HepG2 (cell line): ENCODE results near the gene DHCR7. TPM values are rescaled to one million over a fixed set of nuclear protein-coding genes. Genes with fewer than 3 reads are reported as not detected.

Experiments
- ATAC-seq: fragments of 200-7000 bp; cut with Tn5 transposase; 3 replicates; pipeline ENCODE4 v1.9.1; 2020; ENCODE audit warnings: mild to moderate bottlenecking, moderate library complexity
- BruUV-seq: library from RNA; stranded (reverse); fragments of 400-500 nt; replicated peaks from 2 replicates; lab custom pipeline; 2021; lab: Mats Ljungman, UMichigan
- CTCF ChIA-PET: fragments of 300-600 bp; formaldehyde crosslinking; extraction: SDS; loops from one replicate; lab custom pipeline; 2021; ENCODE audit warnings: low total read pairs, inconsistent platforms, low intra/inter-chr PET ratio; lab: Yijun Ruan, JAX
- POLR2A ChIA-PET: fragments of 350-600 bp; sonication (Branson Sonifier 250); formaldehyde crosslinking; loops from one replicate; lab custom pipeline; 2020; ENCODE audit warnings: antibody characterized with exemption, inconsistent platforms; lab: Yijun Ruan, JAX
- DNase-seq: peaks from one replicate; pipeline ENCODE4 v3.0.0-alpha.2; 2015; ENCODE audit warnings: low spot score
- FAIRE-seq: peaks from 3 replicates; lab custom pipeline; 2011; peaks lifted over from hg19 to GRCh38; lab: Jason Lieb, UNC
- H2AFZ ChIP-seq: one replicate; pipeline ENCODE4 v1.6.1; 2011; ENCODE audit warnings: low read length, inconsistent platforms
- H3K27ac ChIP-seq: fragments of 300-600 bp; 3 replicates; pipeline ENCODE4 v1.8.0; 2011; ENCODE audit warnings: mixed run types, mild to moderate bottlenecking, mixed read lengths, low read length, inconsistent platforms; ENCODE audit not compliant: insufficient read depth; ENCODE audit errors: extremely low read length
- H3K27me3 ChIP-seq, 2 experiments: fragments of 200-600 bp in 1 of 2; 2 replicates in 1 of 2; 3 replicates in 1 of 2; pipeline versions ENCODE4 v1.6.0 to v1.8.0; 2011; ENCODE audit warnings: low read length in 2 of 2, mild to moderate bottlenecking in 2 of 2, moderate library complexity in 2 of 2, inconsistent platforms in 1 of 2; ENCODE audit not compliant: insufficient read depth in 2 of 2, control insufficient read depth in 1 of 2
- H3K36me3 ChIP-seq, 2 experiments: fragments of 200-600 bp in 1 of 2; replicated peaks in 1 of 2; 2 replicates in 1 of 2; 3 replicates in 1 of 2; pipeline versions ENCODE4 v1.5.1 to v1.8.0; 2011; ENCODE audit warnings: low read length in 2 of 2, inconsistent platforms in 1 of 2; ENCODE audit not compliant: insufficient read depth in 2 of 2, control insufficient read depth in 1 of 2
- H3K4me1 ChIP-seq: 2 replicates; pipeline ENCODE4 v1.5.1; 2012; ENCODE audit warnings: low read length, inconsistent platforms; ENCODE audit not compliant: insufficient read depth
- H3K4me2 ChIP-seq: 2 replicates; pipeline ENCODE4 v1.6.0; 2011; ENCODE audit warnings: low read depth, low read length, inconsistent platforms
- H3K4me3 ChIP-seq, 3 experiments: fragments of 200-600 bp in 1 of 3; sonication (generic), shearing (Covaris generic) in 1 of 3; replicated peaks in 1 of 3; 2 replicates each; pipeline ENCODE4 v1.5.1; 2011 to 2016; ENCODE audit warnings: low read length in 3 of 3, inconsistent platforms in 2 of 3, low read depth in 2 of 3, mild to moderate bottlenecking in 2 of 3, control low read depth in 1 of 3, mixed read lengths in 1 of 3; ENCODE audit not compliant: insufficient read depth in 1 of 3
- H3K79me2 ChIP-seq: one replicate; pipeline ENCODE4 v1.6.1; 2011; ENCODE audit warnings: low read length, inconsistent platforms; ENCODE audit not compliant: insufficient read depth
- H3K9ac ChIP-seq: 2 replicates; pipeline ENCODE4 v1.6.0; 2011; ENCODE audit warnings: mild to moderate bottlenecking, low read depth, low read length, inconsistent platforms; ENCODE audit not compliant: insufficient read depth
- H3K9me3 ChIP-seq: 2 replicates; pipeline ENCODE4 v1.5.1; 2012; ENCODE audit warnings: mild to moderate bottlenecking, low read length
- H4K20me1 ChIP-seq: 2 replicates; pipeline ENCODE4 v1.6.0; 2011; ENCODE audit warnings: inconsistent platforms, mild to moderate bottlenecking, low read length, moderate library complexity; ENCODE audit not compliant: insufficient read depth
- CCDC6 ChIP-seq: sonication (generic); formaldehyde crosslinking; IDR thresholded peaks from 2 replicates; pipeline ENCODE4 v1.8.1; 2022; ENCODE audit warnings: mild to moderate bottlenecking, missing genetic modification reagents, moderate library complexity
- ERF ChIP-seq: IDR thresholded peaks from 2 replicates; pipeline ENCODE4 v1.6.1; 2018; ENCODE audit warnings: missing biosample characterization, missing genetic modification reagents
- MIXL1 ChIP-seq: IDR thresholded peaks from 2 replicates; pipeline ENCODE4 v1.6.1; 2016
- NKX3-1 ChIP-seq: sonication (generic); formaldehyde crosslinking; IDR thresholded peaks from 2 replicates; pipeline ENCODE4 v1.5.0; 2020; ENCODE audit warnings: missing genetic modification reagents
- ZBTB8A ChIP-seq: sonication (generic); formaldehyde crosslinking; IDR thresholded peaks from 2 replicates; pipeline ENCODE4 v1.4.0; 2020; ENCODE audit warnings: mild to moderate bottlenecking, low read depth, missing genetic modification reagents, borderline replicate concordance
- ZMYM4 ChIP-seq: sonication (generic); formaldehyde crosslinking; IDR thresholded peaks from 2 replicates; pipeline ENCODE4 v1.8.1; 2023; ENCODE audit warnings: mild to moderate bottlenecking, missing genetic modification reagents
- ZNF251 ChIP-seq: sonication (generic); formaldehyde crosslinking; IDR thresholded peaks from 2 replicates; pipeline ENCODE4 v1.9.0; 2021; ENCODE audit warnings: mild to moderate bottlenecking, missing genetic modification reagents
- ZNF383 ChIP-seq: sonication (generic); formaldehyde crosslinking; IDR thresholded peaks from 2 replicates; pipeline ENCODE4 v1.4.0; 2020; ENCODE audit warnings: missing genetic modification reagents, mild to moderate bottlenecking, borderline replicate concordance
- ZNF572 ChIP-seq: sonication (generic); formaldehyde crosslinking; IDR thresholded peaks from 2 replicates; pipeline ENCODE4 v1.5.1; 2020; ENCODE audit warnings: mild to moderate bottlenecking, missing genetic modification reagents
- ZNF878 ChIP-seq: sonication (generic); formaldehyde crosslinking; IDR thresholded peaks from 2 replicates; pipeline ENCODE4 v1.8.1; 2023; ENCODE audit warnings: mild to moderate bottlenecking, missing genetic modification reagents, moderate library complexity
- WGBS: methylation state at CpG from one replicate; pipeline ENCODE4 v1.1.6; 2017; ENCODE audit warnings: low lambda C conversion rate; 5-methylcytosine and 5-hydroxymethylcytosine counted together
- in situ Hi-C: cut with HindIII; loops from 2 replicates; pipeline ENCODE4 v1.10.0; 2017; ENCODE audit warnings: low pct_unique_long_range_greater_than_20kb; ENCODE audit not compliant: extremely low pct_ligation_motif_present
- intact Hi-C: fragments of 100-400 bp; cut with micrococcal nuclease; formaldehyde crosslinking; loops from one replicate; pipeline ENCODE4 v1.10.0; 2022; ENCODE audit not compliant: unreplicated experiment
- polyA plus RNA-seq, 8 experiments: library from polyadenylated mRNA; depleted of rRNA in 3 of 8; stranded (reverse) in 7 of 8; unstranded in 1 of 8; fragments of >200 nt; fragmentation: Illumina TruSeq in 4 of 8; extraction: Trizol in 4 of 8; gene quantifications; 2 replicates each; pipeline versions ENCODE4 v1.2.1 to v1.2.3, GENCODE V29; 2011 to 2016; ENCODE audit warnings: low read depth in 4 of 8, missing spikeins in 1 of 8, mixed read lengths in 1 of 8; ENCODE audit not compliant: insufficient read depth in 1 of 8
- total RNA-seq, 5 experiments: library from RNA; depleted of rRNA; stranded (reverse); fragments of >200 nt; fragmentation: Illumina TruSeq; extraction: Trizol; gene quantifications; 2 replicates each; pipeline ENCODE4 v1.2.3, GENCODE V29; 2016; ENCODE audit warnings: low read depth in 1 of 5
- TF ChIP-seq, protein P1 (sequence below): sonication (generic); formaldehyde crosslinking; IDR thresholded peaks from 2 replicates; pipeline ENCODE4 v1.4.0; 2020; ENCODE audit warnings: missing genetic modification reagents
- TF ChIP-seq, protein P2 (sequence below): sonication (generic); formaldehyde crosslinking; IDR thresholded peaks from 2 replicates; pipeline ENCODE4 v1.4.0; 2020; ENCODE audit warnings: missing genetic modification reagents, mild to moderate bottlenecking, borderline replicate concordance
- TF ChIP-seq, protein P3 (sequence below): sonication (generic); formaldehyde crosslinking; IDR thresholded peaks from 2 replicates; pipeline ENCODE4 v1.4.0; 2020; ENCODE audit warnings: missing genetic modification reagents; ENCODE audit errors: not compliant biosample characterization

The DHCR7 gene
- total and polyA plus RNA-seq, 2 of the 13 experiments (the other 11 are each of a cell fraction or from before 2014, with no cell fraction given), result 96.0 to 143 TPM

DNA sequence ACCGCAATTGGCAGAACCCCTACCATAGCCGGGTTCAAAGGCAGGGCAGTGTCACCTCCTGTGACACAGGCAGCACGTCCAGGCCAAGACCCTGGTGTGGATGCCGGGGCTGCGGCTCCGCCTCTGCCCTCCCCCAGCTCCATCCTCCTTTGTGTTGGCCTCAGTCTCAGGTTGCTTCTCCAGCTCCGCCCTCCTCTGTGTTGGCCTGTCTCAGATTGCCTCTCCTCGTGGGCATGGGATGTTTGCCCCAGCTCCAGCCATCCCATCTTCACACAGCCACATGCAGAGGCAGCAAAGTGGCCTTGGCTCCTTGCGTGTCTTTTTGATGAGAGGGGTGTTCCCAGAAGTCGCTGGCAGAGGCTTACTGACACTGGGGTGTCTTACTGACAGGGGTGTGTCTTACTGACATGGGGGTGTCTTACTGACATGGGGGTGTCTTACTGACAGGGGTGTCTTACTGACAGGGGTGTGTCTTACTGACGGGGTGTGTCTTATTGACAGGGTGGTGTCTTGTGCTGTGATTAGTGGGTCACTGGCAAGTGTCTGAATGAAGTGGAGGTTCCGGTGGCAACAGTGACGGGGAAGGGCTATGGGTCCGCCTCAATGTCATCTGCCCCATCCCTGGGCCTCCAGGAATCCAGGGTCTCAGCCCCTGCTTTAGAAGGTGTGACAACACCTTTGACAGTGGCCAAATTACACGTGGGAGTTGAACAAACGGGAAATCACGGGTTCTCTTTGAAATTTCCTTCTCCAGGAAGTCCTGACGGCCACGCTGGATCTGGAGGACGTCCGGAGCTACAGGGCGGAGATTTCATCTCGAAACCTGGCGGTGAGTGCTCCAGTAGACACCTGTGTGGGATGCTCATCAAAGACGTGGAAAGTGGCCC, 29.7 kb upstream of the DHCR7 start:
- Histone ChIP-seq H3K4me1 (peaks cover 8% of the 10 kb centered on the region; the same call in 1 of the 2 replicates), H2AFZ (no peak overlapping the region), H3K4me2 (no peak overlapping the region), H3K9me3 (no peaks in the 10 kb centered on the region), H3K79me2 (no peaks in the 10 kb centered on the region), H3K27ac (no peak overlapping the region), H3K4me3 (no peak overlapping the region), H3K36me3 (peaks cover 31 to 70% of the 10 kb centered on the region in 2 experiments; a peak in 4 of 5 replicates), H3K27me3 (no peaks in the 10 kb centered on the region), H4K20me1 (no peaks in the 10 kb centered on the region), H3K9ac (no peak overlapping the region)
- FAIRE-seq (no peak), DNase-seq (no peak), ATAC-seq (no peak)
- in situ Hi-C loops (no loop called here), intact Hi-C loops (no loop called here)
- no TSS peak for BruUV-seq
- POLR2A ChIA-PET, result no interaction called here
- TF ChIP-seq NKX3-1 (CRISPR knock-in tag) (no peak), CCDC6 (CRISPR knock-in tag) (no peak), ZMYM4 (CRISPR knock-in tag) (no peak), ZNF383 (CRISPR knock-in tag) (no peak), ZNF878 (CRISPR knock-in tag) (no peak), ZNF251 (CRISPR knock-in tag) (no peak), ZBTB8A (no peak), MIXL1 (no peak), ERF (no peak), ZNF572 (no peak)
- TF ChIP-seq, protein P1, sequence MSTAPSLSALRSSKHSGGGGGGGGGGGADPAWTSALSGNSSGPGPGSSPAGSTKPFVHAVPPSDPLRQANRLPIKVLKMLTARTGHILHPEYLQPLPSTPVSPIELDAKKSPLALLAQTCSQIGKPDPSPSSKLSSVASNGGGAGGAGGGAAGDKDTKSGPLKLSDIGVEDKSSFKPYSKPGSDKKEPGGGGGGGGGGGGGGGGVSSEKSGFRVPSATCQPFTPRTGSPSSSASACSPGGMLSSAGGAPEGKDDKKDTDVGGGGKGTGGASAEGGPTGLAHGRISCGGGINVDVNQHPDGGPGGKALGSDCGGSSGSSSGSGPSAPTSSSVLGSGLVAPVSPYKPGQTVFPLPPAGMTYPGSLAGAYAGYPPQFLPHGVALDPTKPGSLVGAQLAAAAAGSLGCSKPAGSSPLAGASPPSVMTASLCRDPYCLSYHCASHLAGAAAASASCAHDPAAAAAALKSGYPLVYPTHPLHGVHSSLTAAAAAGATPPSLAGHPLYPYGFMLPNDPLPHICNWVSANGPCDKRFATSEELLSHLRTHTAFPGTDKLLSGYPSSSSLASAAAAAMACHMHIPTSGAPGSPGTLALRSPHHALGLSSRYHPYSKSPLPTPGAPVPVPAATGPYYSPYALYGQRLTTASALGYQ (CRISPR knock-in tag), result no peak
- TF ChIP-seq, protein P2, sequence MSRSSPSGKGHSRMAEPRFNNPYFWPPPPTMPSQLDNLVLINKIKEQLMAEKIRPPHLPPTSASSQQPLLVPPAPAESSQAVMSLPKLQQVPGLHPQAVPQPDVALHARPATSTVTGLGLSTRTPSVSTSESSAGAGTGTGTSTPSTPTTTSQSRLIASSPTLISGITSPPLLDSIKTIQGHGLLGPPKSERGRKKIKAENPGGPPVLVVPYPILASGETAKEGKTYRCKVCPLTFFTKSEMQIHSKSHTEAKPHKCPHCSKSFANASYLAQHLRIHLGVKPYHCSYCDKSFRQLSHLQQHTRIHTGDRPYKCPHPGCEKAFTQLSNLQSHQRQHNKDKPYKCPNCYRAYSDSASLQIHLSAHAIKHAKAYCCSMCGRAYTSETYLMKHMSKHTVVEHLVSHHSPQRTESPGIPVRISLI (CRISPR knock-in tag), result no peak
- TF ChIP-seq, protein P3, sequence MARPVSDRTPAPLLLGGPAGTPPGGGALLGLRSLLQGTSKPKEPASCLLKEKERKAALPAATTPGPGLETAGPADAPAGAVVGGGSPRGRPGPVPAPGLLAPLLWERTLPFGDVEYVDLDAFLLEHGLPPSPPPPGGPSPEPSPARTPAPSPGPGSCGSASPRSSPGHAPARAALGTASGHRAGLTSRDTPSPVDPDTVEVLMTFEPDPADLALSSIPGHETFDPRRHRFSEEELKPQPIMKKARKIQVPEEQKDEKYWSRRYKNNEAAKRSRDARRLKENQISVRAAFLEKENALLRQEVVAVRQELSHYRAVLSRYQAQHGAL (CRISPR knock-in tag), result no peak
- 89% methylated on average over 21 of the region's 25 CpGs for WGBS
- CTCF ChIA-PET, result no interaction called here
